Neural cell (in vitro differentiated cells): ENCODE measurements around the gene FN1. TPM values are rescaled to one million over a fixed set of nuclear protein-coding genes. Genes with fewer than 3 reads are reported as not detected.

ENCODE experiments used
- H2AFZ ChIP-seq: fragments of 200-600, 300-800 bp; sonication (generic), shearing (Covaris generic); 2 replicates; pipeline ENCODE4 v1.6.0; 2014; ENCODE audit warnings: low read depth, mild to moderate bottlenecking, antibody characterized with exemption, low read length, moderate library complexity
- H3F3A ChIP-seq: fragments of 200-600 bp; shearing (Covaris generic); 2 replicates; pipeline ENCODE4 v1.6.1; 2016; ENCODE audit warnings: mild to moderate bottlenecking, moderate library complexity, mixed read lengths, antibody characterized with exemption, low read length; ENCODE audit not compliant: insufficient read depth, poor library complexity, severe bottlenecking
- H3K27ac ChIP-seq: fragments of 200-600, 300-800 bp; sonication (generic), shearing (Covaris generic); 2 replicates; pipeline ENCODE4 v1.5.1; 2014; ENCODE audit warnings: mild to moderate bottlenecking, low read length, moderate library complexity
- H3K27me3 ChIP-seq: fragments of 300-800, 200-600 bp; sonication (generic), shearing (Covaris generic); 2 replicates; pipeline ENCODE4 v1.6.0; 2014; ENCODE audit warnings: mild to moderate bottlenecking, low read depth, low read length, moderate library complexity; ENCODE audit not compliant: insufficient read depth
- H3K36me3 ChIP-seq: fragments of 300-800, 200-600 bp; sonication (generic), shearing (Covaris generic); 2 replicates; pipeline ENCODE4 v1.5.1; 2014; ENCODE audit warnings: mild to moderate bottlenecking, antibody characterized with exemption, low read length, moderate library complexity; ENCODE audit not compliant: insufficient read depth
- H3K4me2 ChIP-seq: fragments of 300-800, 200-600 bp; sonication (generic), shearing (Covaris generic); 2 replicates; pipeline ENCODE4 v1.6.0; 2014; ENCODE audit warnings: mild to moderate bottlenecking, low read length
- H3K4me3 ChIP-seq: fragments of 300-800, 200-600 bp; sonication (generic), shearing (Covaris generic); 2 replicates; pipeline ENCODE4 v1.5.1; 2014; ENCODE audit warnings: mild to moderate bottlenecking, low read length, moderate library complexity
- H3K79me2 ChIP-seq: fragments of 200-600 bp; shearing (Covaris generic); replicated peaks from 2 replicates; pipeline ENCODE4 v1.6.0; 2014; ENCODE audit warnings: mild to moderate bottlenecking, low read length, moderate library complexity; ENCODE audit not compliant: insufficient read depth
- H3K9ac ChIP-seq: fragments of 300-800, 200-600 bp; sonication (generic), shearing (Covaris generic); 2 replicates; pipeline ENCODE4 v1.6.1; 2016; ENCODE audit warnings: mild to moderate bottlenecking, low read length, mixed read lengths
- H3K9me2 ChIP-seq: fragments of 200-600 bp; shearing (Covaris generic); 2 replicates; pipeline ENCODE4 v1.6.1; 2016; ENCODE audit warnings: mild to moderate bottlenecking, low read length, mixed read lengths; ENCODE audit not compliant: insufficient read depth
- H3K9me3 ChIP-seq: fragments of 200-600, 300-800 bp; sonication (generic), shearing (Covaris generic); 2 replicates; pipeline ENCODE4 v1.6.1; 2016; ENCODE audit warnings: mild to moderate bottlenecking, mixed run types, low read length, moderate library complexity, mixed read lengths
- H4K20me1 ChIP-seq: fragments of 200-600 bp; shearing (Covaris generic); 2 replicates; pipeline ENCODE4 v1.6.1; 2016; ENCODE audit warnings: mild to moderate bottlenecking, mixed run types; ENCODE audit not compliant: insufficient read depth
- EP300 ChIP-seq: fragments of 450-650 bp; conservative IDR thresholded peaks from 2 replicates; pipeline ENCODE4 v1.6.1; 2014; ENCODE audit warnings: antibody characterized with exemption, mild to moderate bottlenecking, moderate library complexity; ENCODE audit not compliant: poor library complexity, severe bottlenecking
- EZH2 ChIP-seq: fragments of 200-600, 300-800 bp; shearing (Covaris generic), sonication (generic); IDR thresholded peaks from 2 replicates; pipeline ENCODE4 v1.6.1; 2014; ENCODE audit warnings: antibody characterized with exemption, low read length, borderline replicate concordance, mild to moderate bottlenecking; ENCODE audit not compliant: insufficient read depth, poor library complexity, severe bottlenecking
- MXI1 ChIP-seq: fragments of 450-650 bp; conservative IDR thresholded peaks from 2 replicates; pipeline ENCODE4 v1.6.1; 2014; ENCODE audit warnings: antibody characterized with exemption, mild to moderate bottlenecking; ENCODE audit not compliant: poor library complexity, severe bottlenecking
- POLR2AphosphoS5 ChIP-seq: IDR thresholded peaks from 2 replicates; pipeline ENCODE4 v1.6.1; 2012
- RAD21 ChIP-seq: fragments of 450-650 bp; conservative IDR thresholded peaks from 2 replicates; pipeline ENCODE4 v1.6.1; 2014; ENCODE audit warnings: antibody characterized with exemption, mild to moderate bottlenecking, moderate library complexity
- SMC3 ChIP-seq: fragments of 450-650 bp; conservative IDR thresholded peaks from 2 replicates; pipeline ENCODE4 v1.6.1; 2014; ENCODE audit warnings: antibody characterized with exemption, mild to moderate bottlenecking, moderate library complexity; ENCODE audit not compliant: poor library complexity
- TAF1 ChIP-seq: IDR thresholded peaks from 2 replicates; pipeline ENCODE4 v1.6.1; 2012; ENCODE audit warnings: low read depth
- polyA plus RNA-seq: library from polyadenylated mRNA; depleted of rRNA; stranded (reverse); fragments of >200 nt; gene quantifications from 2 replicates; pipeline ENCODE4 v1.2.3, GENCODE V29; 2014
- TF ChIP-seq, protein P1 (sequence below): fragments of 450-650 bp; IDR thresholded peaks from 2 replicates; pipeline ENCODE4 v1.5.1; 2014; ENCODE audit warnings: antibody characterized with exemption, mild to moderate bottlenecking, moderate library complexity; ENCODE audit not compliant: poor library complexity, severe bottlenecking
- TF ChIP-seq, protein P2 (sequence below): IDR thresholded peaks from 2 replicates; pipeline ENCODE4 v1.6.1; 2012; ENCODE audit warnings: borderline replicate concordance

The FN1 gene
- polyA plus RNA-seq, 1 donor from 2014 or later: 0.93 TPM

DNA sequence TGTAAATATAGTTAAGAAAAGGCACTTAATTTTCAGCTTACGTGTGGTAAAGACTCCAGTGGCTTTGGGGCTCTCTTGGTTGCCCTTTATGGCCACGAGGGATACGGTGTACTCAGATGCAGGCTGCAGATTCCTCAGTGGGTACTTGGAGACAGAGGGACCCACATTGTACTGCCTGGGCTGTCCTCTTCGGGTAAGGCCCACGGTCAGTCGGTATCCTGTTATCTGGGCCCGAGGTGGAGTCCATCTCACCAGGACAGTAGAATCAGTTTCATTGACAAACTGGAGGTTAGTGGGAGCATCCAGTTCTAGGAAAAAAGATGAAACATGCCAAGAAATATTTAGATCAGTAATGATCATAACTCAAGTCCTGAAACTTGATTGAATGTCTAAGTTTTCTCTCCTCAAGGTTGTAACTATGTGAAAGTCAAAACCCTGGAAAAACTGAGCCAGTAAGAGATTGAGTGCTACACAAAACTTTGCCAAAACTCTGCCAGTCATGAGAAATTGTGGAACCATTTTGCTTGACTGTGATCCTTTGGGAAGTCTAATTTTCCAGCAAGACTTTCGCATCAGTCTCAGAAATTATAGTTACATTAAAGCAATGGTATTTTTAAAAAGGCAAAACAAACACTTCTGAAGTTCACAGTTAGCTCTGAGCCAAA, 31.4 kb downstream of the FN1 start:
- no peak overlapping the region for H3K9ac ChIP-seq
- H3K27ac ChIP-seq: no peak overlapping the region
- no peaks in the 10 kb centered on the region for H3K27me3 ChIP-seq
- TF ChIP-seq, protein P1, sequence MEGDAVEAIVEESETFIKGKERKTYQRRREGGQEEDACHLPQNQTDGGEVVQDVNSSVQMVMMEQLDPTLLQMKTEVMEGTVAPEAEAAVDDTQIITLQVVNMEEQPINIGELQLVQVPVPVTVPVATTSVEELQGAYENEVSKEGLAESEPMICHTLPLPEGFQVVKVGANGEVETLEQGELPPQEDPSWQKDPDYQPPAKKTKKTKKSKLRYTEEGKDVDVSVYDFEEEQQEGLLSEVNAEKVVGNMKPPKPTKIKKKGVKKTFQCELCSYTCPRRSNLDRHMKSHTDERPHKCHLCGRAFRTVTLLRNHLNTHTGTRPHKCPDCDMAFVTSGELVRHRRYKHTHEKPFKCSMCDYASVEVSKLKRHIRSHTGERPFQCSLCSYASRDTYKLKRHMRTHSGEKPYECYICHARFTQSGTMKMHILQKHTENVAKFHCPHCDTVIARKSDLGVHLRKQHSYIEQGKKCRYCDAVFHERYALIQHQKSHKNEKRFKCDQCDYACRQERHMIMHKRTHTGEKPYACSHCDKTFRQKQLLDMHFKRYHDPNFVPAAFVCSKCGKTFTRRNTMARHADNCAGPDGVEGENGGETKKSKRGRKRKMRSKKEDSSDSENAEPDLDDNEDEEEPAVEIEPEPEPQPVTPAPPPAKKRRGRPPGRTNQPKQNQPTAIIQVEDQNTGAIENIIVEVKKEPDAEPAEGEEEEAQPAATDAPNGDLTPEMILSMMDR: no peak
- TF ChIP-seq SMC3: no peak
- no peak for TF ChIP-seq EP300
- TF ChIP-seq EZH2: no peak
- TF ChIP-seq RAD21: no peak
- no peak for TF ChIP-seq POLR2AphosphoS5
- no peak for TF ChIP-seq MXI1
- no peak for TF ChIP-seq TAF1
- H3K36me3 ChIP-seq: no peaks in the 10 kb centered on the region
- H3K9me2 ChIP-seq: no peaks in the 10 kb centered on the region
- no peak overlapping the region for H3K4me3 ChIP-seq
- H3K4me2 ChIP-seq: no peak overlapping the region
- no peaks in the 10 kb centered on the region for H3K9me3 ChIP-seq
- H3F3A ChIP-seq: no peaks in the 10 kb centered on the region
- no peaks in the 10 kb centered on the region for H4K20me1 ChIP-seq
- H2AFZ ChIP-seq: no peak overlapping the region
- no peaks in the 10 kb centered on the region for H3K79me2 ChIP-seq

DNA sequence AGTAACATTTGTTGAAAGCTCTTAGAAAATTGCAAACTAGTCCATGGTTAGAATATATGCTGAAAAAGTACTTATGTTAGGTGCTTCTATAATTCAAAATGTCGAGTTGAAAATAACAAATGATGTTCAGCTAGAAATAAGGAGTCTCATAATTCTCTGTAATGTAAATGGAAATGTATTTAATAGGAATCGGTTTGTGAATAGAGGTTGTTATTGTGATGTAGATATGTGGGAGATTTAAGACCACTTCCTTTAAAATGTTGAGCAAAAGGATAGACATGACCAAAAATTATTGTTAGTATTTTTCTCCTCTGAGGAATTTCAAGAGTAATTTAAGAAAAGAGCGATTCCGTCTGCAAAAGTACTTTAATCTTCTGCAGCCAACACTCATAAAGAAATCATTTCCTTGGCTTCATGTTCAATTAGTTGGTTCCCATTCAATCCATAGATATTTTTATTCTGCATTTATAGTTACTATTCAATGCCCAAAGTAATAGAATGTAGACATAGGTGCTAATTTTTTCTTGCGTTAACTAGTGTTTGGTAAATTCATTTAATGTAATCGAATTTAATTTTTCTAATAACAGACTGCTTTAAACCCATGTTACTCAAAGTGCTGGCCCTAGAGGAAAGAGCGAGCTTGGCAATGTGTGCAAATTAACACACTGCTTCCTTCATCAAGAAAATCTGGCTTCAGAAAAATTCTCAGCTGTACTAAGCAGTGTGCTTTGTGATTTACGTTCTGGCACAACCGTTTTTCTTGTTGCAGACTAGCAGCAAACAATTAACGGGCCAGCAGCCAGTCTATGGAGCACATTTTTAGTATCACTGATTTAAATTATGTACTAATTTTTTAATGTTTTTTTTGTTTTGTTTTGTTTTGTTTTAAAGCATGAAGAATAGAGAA, 32.2 kb downstream of the FN1 start:
- H4K20me1 ChIP-seq: no peaks in the 10 kb centered on the region

More for the DNA sequence above, 32.2 kb downstream of the FN1 start:
- Histone ChIP-seq H3K9ac (no peak overlapping the region), H3K9me3 (no peaks in the 10 kb centered on the region), H3K79me2 (no peaks in the 10 kb centered on the region), H3K27ac (no peak overlapping the region), H3K27me3 (no peaks in the 10 kb centered on the region), H3K9me2 (no peaks in the 10 kb centered on the region), H3K4me3 (no peak overlapping the region), H3F3A (no peaks in the 10 kb centered on the region), H2AFZ (no peak overlapping the region), H3K4me2 (no peak overlapping the region), H3K36me3 (no peaks in the 10 kb centered on the region)
- TF ChIP-seq MXI1 (no peak), EZH2 (no peak), RAD21 (no peak), EP300 (no peak), SMC3 (no peak), POLR2AphosphoS5 (no peak), TAF1 (no peak)
- TF ChIP-seq, protein P1: no peak
- TF ChIP-seq, protein P2, sequence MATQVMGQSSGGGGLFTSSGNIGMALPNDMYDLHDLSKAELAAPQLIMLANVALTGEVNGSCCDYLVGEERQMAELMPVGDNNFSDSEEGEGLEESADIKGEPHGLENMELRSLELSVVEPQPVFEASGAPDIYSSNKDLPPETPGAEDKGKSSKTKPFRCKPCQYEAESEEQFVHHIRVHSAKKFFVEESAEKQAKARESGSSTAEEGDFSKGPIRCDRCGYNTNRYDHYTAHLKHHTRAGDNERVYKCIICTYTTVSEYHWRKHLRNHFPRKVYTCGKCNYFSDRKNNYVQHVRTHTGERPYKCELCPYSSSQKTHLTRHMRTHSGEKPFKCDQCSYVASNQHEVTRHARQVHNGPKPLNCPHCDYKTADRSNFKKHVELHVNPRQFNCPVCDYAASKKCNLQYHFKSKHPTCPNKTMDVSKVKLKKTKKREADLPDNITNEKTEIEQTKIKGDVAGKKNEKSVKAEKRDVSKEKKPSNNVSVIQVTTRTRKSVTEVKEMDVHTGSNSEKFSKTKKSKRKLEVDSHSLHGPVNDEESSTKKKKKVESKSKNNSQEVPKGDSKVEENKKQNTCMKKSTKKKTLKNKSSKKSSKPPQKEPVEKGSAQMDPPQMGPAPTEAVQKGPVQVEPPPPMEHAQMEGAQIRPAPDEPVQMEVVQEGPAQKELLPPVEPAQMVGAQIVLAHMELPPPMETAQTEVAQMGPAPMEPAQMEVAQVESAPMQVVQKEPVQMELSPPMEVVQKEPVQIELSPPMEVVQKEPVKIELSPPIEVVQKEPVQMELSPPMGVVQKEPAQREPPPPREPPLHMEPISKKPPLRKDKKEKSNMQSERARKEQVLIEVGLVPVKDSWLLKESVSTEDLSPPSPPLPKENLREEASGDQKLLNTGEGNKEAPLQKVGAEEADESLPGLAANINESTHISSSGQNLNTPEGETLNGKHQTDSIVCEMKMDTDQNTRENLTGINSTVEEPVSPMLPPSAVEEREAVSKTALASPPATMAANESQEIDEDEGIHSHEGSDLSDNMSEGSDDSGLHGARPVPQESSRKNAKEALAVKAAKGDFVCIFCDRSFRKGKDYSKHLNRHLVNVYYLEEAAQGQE: no peak
